DND-41 (cell line): ENCODE data around the gene HDDC2.

ENCODE experiments used
- ATAC-seq: fragments of 200-7000 bp; cut with Tn5 transposase; 3 replicates; pipeline ENCODE4 v1.9.1; 2021; ENCODE audit warnings: low read depth; ENCODE audit not compliant: insufficient read depth
- DNase-seq: peaks from one replicate; pipeline ENCODE4 v3.0.0-alpha.2; 2020
- H2AFZ ChIP-seq: 2 replicates; pipeline ENCODE4 v1.6.0; 2012; ENCODE audit warnings: low read depth, low read length
- H3K27ac ChIP-seq: 2 replicates; pipeline ENCODE4 v1.5.1; 2012; ENCODE audit warnings: low read length, inconsistent platforms
- H3K27me3 ChIP-seq: fragments of 200-600 bp; sonication (generic); 2 replicates; pipeline ENCODE4 v1.6.0; 2012; ENCODE audit warnings: low read length, mild to moderate bottlenecking, inconsistent platforms; ENCODE audit not compliant: insufficient read depth, poor library complexity
- H3K36me3 ChIP-seq: 2 replicates; pipeline ENCODE4 v1.5.1; 2012; ENCODE audit warnings: low read length, inconsistent platforms; ENCODE audit not compliant: insufficient read depth
- H3K4me1 ChIP-seq: 2 replicates; pipeline ENCODE4 v1.5.1; 2012; ENCODE audit warnings: mild to moderate bottlenecking, low read length; ENCODE audit not compliant: insufficient read depth
- H3K4me2 ChIP-seq: 2 replicates; pipeline ENCODE4 v1.6.0; 2012; ENCODE audit warnings: mild to moderate bottlenecking, moderate library complexity, low read length, inconsistent platforms; ENCODE audit not compliant: insufficient read depth
- H3K4me3 ChIP-seq, 2 experiments: fragments of 200-600 bp in 1 of 2; shearing (Covaris generic) in 1 of 2; 2 replicates each; pipeline ENCODE4 v1.5.1; 2012 to 2016; ENCODE audit warnings: inconsistent platforms in 2 of 2, low read length in 2 of 2, mild to moderate bottlenecking in 2 of 2, low read depth in 1 of 2, moderate library complexity in 1 of 2
- H3K79me2 ChIP-seq: 2 replicates; pipeline ENCODE4 v1.6.0; 2012; ENCODE audit warnings: low read length, inconsistent platforms; ENCODE audit not compliant: insufficient read depth
- H3K9ac ChIP-seq: 2 replicates; pipeline ENCODE4 v1.6.0; 2012; ENCODE audit warnings: low read depth, mild to moderate bottlenecking, inconsistent platforms, low read length, moderate library complexity
- H3K9me3 ChIP-seq: 2 replicates; pipeline ENCODE4 v1.5.1; 2012; ENCODE audit warnings: low read length, moderate library complexity, mild to moderate bottlenecking, inconsistent platforms; ENCODE audit not compliant: insufficient read depth, severe bottlenecking
- H4K20me1 ChIP-seq: 2 replicates; pipeline ENCODE4 v1.6.0; 2012; ENCODE audit warnings: low read length; ENCODE audit not compliant: insufficient read depth
- EZH2 ChIP-seq: IDR thresholded peaks from 3 replicates; pipeline ENCODE4 v1.6.1; 2012; ENCODE audit warnings: borderline replicate concordance, low read depth, mild to moderate bottlenecking, moderate library complexity, low read length, inconsistent platforms; ENCODE audit not compliant: severe bottlenecking
- TF ChIP-seq, protein P1 (sequence below): IDR thresholded peaks from 2 replicates; pipeline ENCODE4 v1.5.1; 2012; ENCODE audit warnings: borderline replicate concordance, low read length, moderate library complexity, mild to moderate bottlenecking; ENCODE audit not compliant: poor library complexity, severe bottlenecking; ENCODE audit errors: extremely low read depth

HDDC2 gene

DNA sequence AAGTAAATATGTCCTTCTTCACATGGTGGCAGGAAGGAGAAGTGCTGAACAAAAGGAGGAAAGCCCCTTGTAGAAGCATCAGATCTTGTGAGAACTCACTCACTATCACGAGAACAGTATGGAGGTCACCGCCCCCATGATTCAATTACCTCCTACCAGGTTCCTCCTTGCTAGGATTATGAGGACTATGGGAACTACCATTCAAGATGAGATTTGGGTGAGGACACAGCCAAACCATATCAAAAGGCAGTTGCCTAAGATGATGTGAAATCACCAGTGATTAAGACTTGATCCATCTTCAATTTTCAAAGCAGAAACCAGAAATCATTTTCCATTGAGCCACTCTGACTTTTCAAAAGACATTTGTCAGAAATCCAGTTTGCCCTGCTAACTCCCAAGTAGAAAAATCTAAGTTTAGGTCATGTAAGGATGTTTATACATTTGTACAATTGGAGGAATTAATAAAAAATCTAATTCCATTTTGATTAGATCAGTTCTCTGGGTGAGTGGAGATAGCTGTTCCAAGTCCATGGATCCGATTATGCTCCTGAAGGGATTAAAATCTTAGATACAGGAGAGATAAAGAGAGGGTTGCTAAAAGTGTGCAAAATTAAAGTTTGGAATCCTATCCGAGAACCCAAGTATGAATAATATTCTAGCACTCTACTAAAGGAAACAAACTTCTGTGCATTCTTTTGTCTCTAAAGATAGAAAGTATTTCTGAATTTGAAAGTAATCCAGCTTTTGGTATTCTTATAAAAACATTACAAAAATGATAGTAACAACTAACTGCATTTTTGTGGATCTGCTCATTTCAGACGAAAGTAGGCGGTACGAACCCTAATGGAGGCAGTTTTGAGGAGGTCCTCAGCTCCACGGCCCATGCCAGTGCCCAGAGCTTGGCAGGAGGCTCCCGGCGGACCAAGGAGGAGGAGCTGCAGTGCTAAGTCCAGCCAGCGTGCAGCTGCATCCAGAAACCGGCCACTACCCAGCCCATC, 39.5 kb downstream of the HDDC2 start:
- Histone ChIP-seq H3K4me2 (no peak overlapping the region), H3K27ac (no peak overlapping the region)

DNA sequence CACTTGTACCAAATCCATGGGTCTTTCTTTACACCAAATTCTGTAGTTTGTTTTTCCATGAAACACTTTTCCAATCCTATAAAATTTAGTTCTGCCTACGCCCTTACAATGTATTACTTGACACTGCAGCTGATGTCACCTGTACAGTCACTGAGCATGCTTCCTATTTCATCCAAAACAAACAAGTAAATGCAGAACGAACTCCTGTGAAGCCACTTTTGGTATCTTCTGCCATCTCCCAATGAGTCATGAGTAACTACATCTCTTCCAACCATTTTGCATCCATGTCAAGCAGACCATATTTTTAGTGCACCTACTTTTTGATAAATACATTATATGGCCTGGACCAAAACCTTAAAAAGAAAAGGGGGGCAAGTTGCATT, 42.4 kb downstream of the HDDC2 start:
- Histone ChIP-seq H4K20me1 (no peaks in the 10 kb centered on the region), H3K27ac (no peak overlapping the region), H3K9me3 (no peaks in the 10 kb centered on the region), H3K79me2 (no peaks in the 10 kb centered on the region), H3K4me2 (no peak overlapping the region), H3K36me3 (no peaks in the 10 kb centered on the region), H3K27me3 (no peaks in the 10 kb centered on the region), H2AFZ (no peak overlapping the region), H3K9ac (no peak overlapping the region), H3K4me1 (no peaks in the 10 kb centered on the region), H3K4me3 (no peak overlapping the region)
- TF ChIP-seq EZH2 = no peak
- TF ChIP-seq, protein P1, sequence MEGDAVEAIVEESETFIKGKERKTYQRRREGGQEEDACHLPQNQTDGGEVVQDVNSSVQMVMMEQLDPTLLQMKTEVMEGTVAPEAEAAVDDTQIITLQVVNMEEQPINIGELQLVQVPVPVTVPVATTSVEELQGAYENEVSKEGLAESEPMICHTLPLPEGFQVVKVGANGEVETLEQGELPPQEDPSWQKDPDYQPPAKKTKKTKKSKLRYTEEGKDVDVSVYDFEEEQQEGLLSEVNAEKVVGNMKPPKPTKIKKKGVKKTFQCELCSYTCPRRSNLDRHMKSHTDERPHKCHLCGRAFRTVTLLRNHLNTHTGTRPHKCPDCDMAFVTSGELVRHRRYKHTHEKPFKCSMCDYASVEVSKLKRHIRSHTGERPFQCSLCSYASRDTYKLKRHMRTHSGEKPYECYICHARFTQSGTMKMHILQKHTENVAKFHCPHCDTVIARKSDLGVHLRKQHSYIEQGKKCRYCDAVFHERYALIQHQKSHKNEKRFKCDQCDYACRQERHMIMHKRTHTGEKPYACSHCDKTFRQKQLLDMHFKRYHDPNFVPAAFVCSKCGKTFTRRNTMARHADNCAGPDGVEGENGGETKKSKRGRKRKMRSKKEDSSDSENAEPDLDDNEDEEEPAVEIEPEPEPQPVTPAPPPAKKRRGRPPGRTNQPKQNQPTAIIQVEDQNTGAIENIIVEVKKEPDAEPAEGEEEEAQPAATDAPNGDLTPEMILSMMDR = no peak
- DNase-seq (no peak), ATAC-seq (no peak)

More for the DNA sequence above, 39.5 kb downstream of the HDDC2 start:
- ATAC-seq (no peak), DNase-seq (no peak)
- no peaks in the 10 kb centered on the region for H3K27me3 ChIP-seq
- H3K79me2 ChIP-seq = no peaks in the 10 kb centered on the region
- H3K9me3 ChIP-seq = no peaks in the 10 kb centered on the region
- no peak overlapping the region for H3K4me3 ChIP-seq
- TF ChIP-seq, protein P1 = no peak
- TF ChIP-seq EZH2 = no peak
- H3K4me1 ChIP-seq = no peaks in the 10 kb centered on the region
- H3K36me3 ChIP-seq = no peaks in the 10 kb centered on the region
- H2AFZ ChIP-seq = no peak overlapping the region
- H3K9ac ChIP-seq = no peak overlapping the region
- H4K20me1 ChIP-seq = no peaks in the 10 kb centered on the region

DNA sequence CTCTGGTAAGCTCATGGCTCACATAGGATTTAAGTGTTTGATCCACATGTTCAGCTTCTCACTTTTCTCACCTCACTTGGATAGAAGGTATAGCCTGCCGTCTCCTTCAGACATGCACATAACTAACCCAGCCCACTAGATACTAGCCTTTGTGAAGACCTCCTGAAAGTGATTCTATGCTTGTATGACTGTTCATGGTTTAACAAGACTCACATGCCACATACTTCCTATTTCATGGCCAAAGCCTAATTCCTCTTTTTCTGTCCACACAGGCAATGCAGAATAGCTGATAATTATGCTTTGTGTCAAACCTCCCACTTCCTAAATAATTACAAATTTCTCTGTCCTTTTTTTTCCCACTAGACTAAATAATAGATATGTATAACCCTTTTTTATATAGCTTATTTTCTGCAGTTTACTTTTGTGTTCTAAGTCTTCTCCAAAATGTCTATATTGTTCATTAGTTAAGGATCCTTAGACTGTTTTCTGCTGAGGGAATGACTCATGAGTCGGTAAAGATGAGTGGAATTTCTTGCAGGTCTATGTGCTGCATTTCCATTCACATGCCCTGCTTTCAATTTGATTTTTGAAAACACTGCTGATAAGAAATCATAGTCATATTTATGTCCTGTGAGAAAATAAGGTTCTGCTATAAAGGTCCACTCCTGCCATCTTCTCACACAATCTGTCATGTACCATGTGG, 43.0 kb downstream of the HDDC2 start:
- Histone ChIP-seq H3K27ac (no peak overlapping the region), H3K79me2 (no peaks in the 10 kb centered on the region), H3K4me2 (no peak overlapping the region), H3K9ac (no peak overlapping the region), H3K9me3 (no peaks in the 10 kb centered on the region), H3K4me3 (no peak overlapping the region), H4K20me1 (no peaks in the 10 kb centered on the region), H3K4me1 (no peaks in the 10 kb centered on the region), H3K36me3 (no peaks in the 10 kb centered on the region), H2AFZ (no peak overlapping the region), H3K27me3 (no peaks in the 10 kb centered on the region)
- no peak for ATAC-seq
- DNase-seq = no peak
- no peak for TF ChIP-seq EZH2
- TF ChIP-seq, protein P1 = no peak
